Upper lobe of left lung (tissue), 6 donors: Measurements from ENCODE around the gene NT5DC4. TPM values are rescaled to one million over a fixed set of nuclear protein-coding genes. Genes with fewer than 3 reads are reported as not detected.

ENCODE experiments used
- ATAC-seq, 2 donors: fragments of 200-7000 bp; cut with Tn5 transposase; one replicate each; pipeline ENCODE4 v1.9.1; 2022; ENCODE audit warnings: mild to moderate bottlenecking in 2 of 2, moderate library complexity in 2 of 2; ENCODE audit not compliant: low FRiP score in 2 of 2
- DNase-seq, 2 donors: peaks; one replicate each; pipeline ENCODE4 v3.0.0-alpha.2; 2019 to 2020
- H3K27ac ChIP-seq, 4 donors: fragments of 200-600 bp; sonication (generic); one replicate each; pipeline ENCODE4 v1.5.1; 2016 to 2019
- H3K27me3 ChIP-seq, 4 donors: fragments of 200-600 bp; sonication (generic); one replicate each; pipeline ENCODE4 v1.5.1; 2017 to 2019
- H3K36me3 ChIP-seq, 4 donors: fragments of 200-600 bp; sonication (generic); one replicate each; pipeline ENCODE4 v1.5.1; 2016 to 2019
- H3K4me1 ChIP-seq, 4 donors: fragments of 200-600 bp; sonication (generic); one replicate each; pipeline ENCODE4 v1.5.1; 2018 to 2019
- H3K4me3 ChIP-seq, 4 donors: fragments of 200-600 bp; sonication (generic); one replicate each; pipeline ENCODE4 v1.5.1; 2017 to 2019; ENCODE audit warnings: mild to moderate bottlenecking in 2 of 4, moderate library complexity in 1 of 4
- H3K9me3 ChIP-seq, 4 donors: fragments of 200-600 bp; sonication (generic); one replicate each; pipeline ENCODE4 v1.5.1; 2018 to 2019
- EP300 ChIP-seq, 4 donors: sonication (generic); formaldehyde crosslinking; IDR thresholded peaks; one replicate each; pipeline ENCODE4 v1.5.1; 2017; ENCODE audit warnings: antibody characterized with exemption in 4 of 4, control low read depth in 2 of 4
- POLR2A ChIP-seq, 4 donors: fragments of 450-650 bp; IDR thresholded peaks; one replicate each; pipeline ENCODE4 v1.5.1; 2016 to 2017; ENCODE audit warnings: antibody characterized with exemption in 4 of 4, mild to moderate bottlenecking in 2 of 4
- POLR2AphosphoS5 ChIP-seq, 2 donors: sonication (generic); formaldehyde crosslinking; IDR thresholded peaks; one replicate each; pipeline ENCODE4 v1.5.1; 2017; ENCODE audit warnings: antibody characterized with exemption in 2 of 2
- WGBS, 2 donors: methylation state at CpG; one replicate each; pipeline ENCODE4 v1.1.5; 2017 to 2018; 5-methylcytosine and 5-hydroxymethylcytosine counted together
- total RNA-seq, 6 donors: library from RNA; depleted of rRNA in 4 of 6; stranded (reverse); fragments of >200 nt in 4 of 6; gene quantifications; one replicate each; pipeline versions ENCODE4 v1.1.0 to v1.2.1, GENCODE V29; 2016 to 2021
- TF ChIP-seq, protein P1 (sequence below), 6 experiments: fragments of 450-650 bp in 4 of 6; fragments of 200-600 bp in 2 of 6; sonication (generic) in 2 of 6; IDR thresholded peaks; one replicate each; pipeline ENCODE4 v1.5.1; 2016 to 2019; ENCODE audit warnings: antibody characterized with exemption in 6 of 6
- donor health status: DM: no; HTN: no; CAD: no; lungs with moderate emphysema.
- donor health status: DM: no; HTN: yes; CAD: no; lungs with severe emphysema.

The NT5DC4 gene
- total RNA-seq, 6 donors from 2014 or later: 0.55 to 5.2 (median 1.0) TPM; not detected in 2

DNA sequence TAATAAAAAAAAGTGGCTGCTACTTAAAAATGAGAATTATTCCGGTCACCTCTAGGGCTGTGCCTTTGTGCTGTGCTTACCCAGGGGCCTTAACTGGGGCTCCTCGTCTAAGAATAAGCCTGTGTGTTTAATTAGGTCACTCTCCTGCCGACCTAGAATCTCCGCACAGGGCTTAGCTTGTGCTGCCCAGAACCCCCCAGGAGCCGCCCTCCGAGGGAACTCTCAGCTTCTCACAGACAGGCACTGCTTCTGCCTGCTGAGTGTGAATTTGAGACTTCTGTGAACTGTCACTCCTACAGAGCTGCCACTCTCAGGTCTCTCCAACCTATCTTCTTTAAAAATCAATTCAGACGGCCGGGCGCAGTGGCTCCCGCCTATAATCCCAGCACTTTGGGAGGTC lies 11.9 kb upstream of the NT5DC4 start:
- Histone ChIP-seq H3K4me1 (peaks cover 0 to 4% (median 2%) of the 10 kb centered on the region in 4 donors), H3K27ac (peak overlapping the region in 3 of 4 donors; percentile 18 to 69 (median 49)), H3K4me3 (no peak overlapping the region), H3K9me3 (no peaks in the 10 kb centered on the region), H3K27me3 (no peaks in the 10 kb centered on the region), H3K36me3 (no peaks in the 10 kb centered on the region)
- TF ChIP-seq POLR2A (IDR thresholded peaks at IDR 0.05) (no peak), EP300 (IDR thresholded peaks at IDR 0.05) (no peak), POLR2AphosphoS5 (IDR thresholded peaks at IDR 0.05) (no peak)
- TF ChIP-seq, protein P1, sequence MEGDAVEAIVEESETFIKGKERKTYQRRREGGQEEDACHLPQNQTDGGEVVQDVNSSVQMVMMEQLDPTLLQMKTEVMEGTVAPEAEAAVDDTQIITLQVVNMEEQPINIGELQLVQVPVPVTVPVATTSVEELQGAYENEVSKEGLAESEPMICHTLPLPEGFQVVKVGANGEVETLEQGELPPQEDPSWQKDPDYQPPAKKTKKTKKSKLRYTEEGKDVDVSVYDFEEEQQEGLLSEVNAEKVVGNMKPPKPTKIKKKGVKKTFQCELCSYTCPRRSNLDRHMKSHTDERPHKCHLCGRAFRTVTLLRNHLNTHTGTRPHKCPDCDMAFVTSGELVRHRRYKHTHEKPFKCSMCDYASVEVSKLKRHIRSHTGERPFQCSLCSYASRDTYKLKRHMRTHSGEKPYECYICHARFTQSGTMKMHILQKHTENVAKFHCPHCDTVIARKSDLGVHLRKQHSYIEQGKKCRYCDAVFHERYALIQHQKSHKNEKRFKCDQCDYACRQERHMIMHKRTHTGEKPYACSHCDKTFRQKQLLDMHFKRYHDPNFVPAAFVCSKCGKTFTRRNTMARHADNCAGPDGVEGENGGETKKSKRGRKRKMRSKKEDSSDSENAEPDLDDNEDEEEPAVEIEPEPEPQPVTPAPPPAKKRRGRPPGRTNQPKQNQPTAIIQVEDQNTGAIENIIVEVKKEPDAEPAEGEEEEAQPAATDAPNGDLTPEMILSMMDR (IDR thresholded peaks at IDR 0.05): no peak
- 64 to 67% methylated on average over 10 of the region's 10 CpGs for WGBS, 2 donors
- DNase-seq (no peak), ATAC-seq (no peak)

DNA sequence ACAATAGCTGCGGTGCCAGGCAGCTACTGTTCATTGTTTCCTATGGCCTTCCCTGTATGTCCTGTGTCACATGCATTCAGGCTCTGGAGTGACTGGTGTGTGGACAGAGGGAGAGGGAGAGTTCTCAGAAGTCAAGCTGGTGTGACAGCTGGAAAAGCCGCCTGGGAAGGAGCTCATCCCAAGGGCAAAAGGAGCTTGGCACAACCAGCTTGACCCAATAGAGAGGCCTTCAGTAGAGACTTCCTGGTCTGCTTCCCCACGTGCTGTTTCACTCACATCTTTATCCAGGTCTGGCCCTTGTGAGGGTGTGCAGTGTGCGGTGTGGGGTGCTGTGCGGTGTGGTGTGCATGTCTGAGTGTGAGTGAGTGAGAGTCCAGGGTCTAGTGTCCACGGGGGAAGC lies 11.1 kb upstream of the NT5DC4 start:
- Histone ChIP-seq H3K36me3 (no peaks in the 10 kb centered on the region), H3K9me3 (no peaks in the 10 kb centered on the region), H3K4me3 (no peak overlapping the region), H3K4me1 (peaks cover 0 to 4% (median 2%) of the 10 kb centered on the region in 4 donors), H3K27ac (no peak overlapping the region), H3K27me3 (no peaks in the 10 kb centered on the region)
- ATAC-seq (no peak), DNase-seq (no peak)
- TF ChIP-seq, protein P1 (IDR thresholded peaks at IDR 0.05): no peak
- TF ChIP-seq POLR2AphosphoS5 (IDR thresholded peaks at IDR 0.05) (no peak), POLR2A (IDR thresholded peaks at IDR 0.05) (no peak), EP300 (IDR thresholded peaks at IDR 0.05) (no peak)
- WGBS, 2 donors: 78 to 83% methylated on average over 5 to 6 of the region's 6 CpGs

DNA sequence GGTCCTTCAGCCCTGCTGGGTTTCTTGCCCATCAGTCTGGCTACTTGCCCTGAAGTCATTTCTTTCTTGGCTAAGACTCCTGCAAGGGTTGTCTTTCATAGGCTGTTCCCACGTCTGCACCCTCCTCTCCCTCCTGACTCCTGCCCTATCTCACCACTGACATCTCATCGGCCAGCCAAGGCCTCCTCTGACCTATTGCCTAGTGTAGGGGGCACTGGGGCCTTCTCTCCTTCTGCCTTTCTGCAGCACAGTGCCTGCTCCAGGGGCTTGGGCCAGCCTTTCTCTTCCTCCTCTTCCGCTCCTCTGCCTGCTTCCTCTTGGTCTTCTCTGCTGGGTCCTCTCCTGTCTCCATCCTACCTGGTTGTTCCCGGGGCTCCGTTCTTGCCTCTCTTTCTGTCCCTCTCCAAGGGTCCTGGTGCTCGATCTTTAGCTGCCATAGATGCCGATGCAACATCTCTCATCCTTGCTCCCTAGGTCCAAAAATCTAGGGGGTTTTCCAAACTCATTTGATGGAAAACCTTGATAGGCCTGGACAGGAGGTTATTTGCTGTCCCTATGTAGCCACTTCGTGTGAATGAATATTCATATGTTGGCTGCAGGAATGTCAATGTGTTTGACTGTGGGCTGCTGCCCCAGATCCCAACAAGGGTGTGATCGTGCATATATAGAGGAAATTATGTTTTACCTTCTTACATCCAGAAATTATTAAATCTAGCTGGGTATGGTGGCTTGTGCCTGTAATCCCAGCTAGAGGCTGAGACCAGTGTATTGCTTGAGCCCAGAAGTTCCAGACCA lies 9.7 kb upstream of the NT5DC4 start:
- Histone ChIP-seq H3K27me3 (no peaks in the 10 kb centered on the region), H3K9me3 (no peaks in the 10 kb centered on the region), H3K4me1 (peaks cover 0 to 4% (median 2%) of the 10 kb centered on the region in 4 donors), H3K4me3 (no peak overlapping the region), H3K27ac (no peak overlapping the region), H3K36me3 (no peaks in the 10 kb centered on the region)
- 80 to 81% methylated on average over 9 of the region's 9 CpGs for WGBS, 2 donors
- no peak for DNase-seq
- TF ChIP-seq EP300 (IDR thresholded peaks at IDR 0.05): no peak
- TF ChIP-seq, protein P1 (IDR thresholded peaks at IDR 0.05): no peak
- no peak for TF ChIP-seq POLR2AphosphoS5 (IDR thresholded peaks at IDR 0.05)
- no peak for TF ChIP-seq POLR2A (IDR thresholded peaks at IDR 0.05)
- ATAC-seq: no peak

DNA sequence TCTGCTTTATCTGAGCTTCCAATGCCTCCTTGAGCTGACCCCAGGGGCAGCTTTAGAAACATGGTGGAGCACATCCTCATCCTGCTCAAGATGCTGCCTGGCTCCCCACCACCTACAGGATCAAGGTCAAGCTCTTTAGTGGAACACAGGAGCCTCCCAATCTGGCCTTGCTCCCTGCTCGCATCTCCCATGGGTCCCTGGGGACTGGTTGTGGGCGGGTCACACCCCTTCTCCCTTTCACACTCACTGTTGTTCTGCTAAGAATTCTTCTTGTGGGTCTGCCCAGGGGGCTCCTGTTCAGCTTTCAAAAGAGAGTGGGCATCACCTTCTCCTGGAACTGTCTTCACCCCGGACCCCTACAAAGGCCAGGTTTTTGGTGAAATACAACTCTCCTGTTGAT lies 8.4 kb upstream of the NT5DC4 start:
- 87 to 88% methylated on average over 3 of the region's 3 CpGs for WGBS, 2 donors
- TF ChIP-seq POLR2AphosphoS5 (IDR thresholded peaks at IDR 0.05): no peak
- TF ChIP-seq, protein P1 (IDR thresholded peaks at IDR 0.05): no peak
- no peak for TF ChIP-seq EP300 (IDR thresholded peaks at IDR 0.05)
- TF ChIP-seq POLR2A (IDR thresholded peaks at IDR 0.05): no peak
- no peak for ATAC-seq

More for the DNA sequence above, 8.4 kb upstream of the NT5DC4 start:
- Histone ChIP-seq H3K27ac (no peak overlapping the region), H3K36me3 (no peaks in the 10 kb centered on the region), H3K4me1 (peaks cover 0 to 4% (median 2%) of the 10 kb centered on the region in 4 donors), H3K27me3 (no peaks in the 10 kb centered on the region), H3K4me3 (no peak overlapping the region), H3K9me3 (no peaks in the 10 kb centered on the region)
- no peak for DNase-seq
